Heart left ventricle (tissue), 16 donors: ENCODE data around the gene HBE1. TPM values are rescaled to one million over a fixed set of nuclear protein-coding genes. Genes with fewer than 3 reads are reported as not detected.

Source experiments
- ATAC-seq, 4 donors: fragments of 200-7000 bp; cut with Tn5 transposase; one replicate each; pipeline ENCODE4 v1.9.1; 2020 to 2022; ENCODE audit warnings: moderate library complexity in 4 of 4, mild to moderate bottlenecking in 3 of 4, moderate number of reproducible peaks in 1 of 4
- DNase-seq, 5 donors: peaks; one replicate each; pipeline ENCODE4 v3.0.0-alpha.2; 2020
- H3K27ac ChIP-seq, 12 donors: fragments of 200-600 bp; sonication (generic) in 4 of 12; one replicate each; pipeline versions ENCODE4 v1.5.0 to v1.8.0; 2016 to 2022; ENCODE audit warnings: mild to moderate bottlenecking in 2 of 12
- H3K27me3 ChIP-seq, 9 donors: fragments of 200-600 bp; sonication (generic) in 2 of 9; one replicate each; pipeline versions ENCODE4 v1.5.1 to v1.8.0; 2016 to 2022; ENCODE audit warnings: mild to moderate bottlenecking in 3 of 9
- H3K36me3 ChIP-seq, 9 donors: fragments of 200-600 bp; sonication (generic) in 2 of 9; one replicate each; pipeline versions ENCODE4 v1.5.0 to v1.8.0; 2018 to 2022; ENCODE audit warnings: mild to moderate bottlenecking in 2 of 9
- H3K4me1 ChIP-seq, 12 donors: fragments of 200-600 bp; sonication (generic) in 4 of 12; one replicate each; pipeline versions ENCODE4 v1.5.0 to v1.8.0; 2016 to 2022; ENCODE audit warnings: mild to moderate bottlenecking in 3 of 12
- H3K4me3 ChIP-seq, 12 donors: fragments of 200-600 bp; sonication (generic) in 4 of 12; one replicate each; pipeline versions ENCODE4 v1.5.0 to v1.8.0; 2017 to 2022; ENCODE audit warnings: mild to moderate bottlenecking in 9 of 12, moderate library complexity in 4 of 12
- H3K9me3 ChIP-seq, 12 donors: fragments of 200-600 bp; sonication (generic) in 4 of 12; one replicate each; pipeline versions ENCODE4 v1.5.0 to v1.8.0; 2016 to 2022; ENCODE audit warnings: mild to moderate bottlenecking in 1 of 12
- POLR2A ChIP-seq, 2 donors: fragments of 450-650 bp; IDR thresholded peaks; one replicate each; pipeline ENCODE4 v1.6.1; 2017; ENCODE audit warnings: antibody characterized with exemption in 2 of 2, mild to moderate bottlenecking in 2 of 2, moderate library complexity in 2 of 2
- WGBS, 4 donors: extraction: QIAGEN DNeasy Blood & Tissue Kit in 2 of 4; methylation state at CpG; one replicate each; pipeline versions ENCODE4 v1.1.5 to v1.1.7; 2013 to 2018; 5-methylcytosine and 5-hydroxymethylcytosine counted together
- intact Hi-C, 10 donors: fragments of 100-400 bp; cut with DNase I; formaldehyde crosslinking; loops; one replicate each; pipeline versions ENCODE4 v1.11.1 to v1.14.2; 2022
- polyA plus RNA-seq, 2 donors: library from polyadenylated mRNA; stranded (reverse); fragments of 200-250 nt; gene quantifications; one replicate each; pipeline ENCODE4 v1.2.3, GENCODE V29; 2013
- total RNA-seq, 9 donors: library from RNA; depleted of rRNA in 2 of 9; stranded (reverse); fragments of >200 nt in 2 of 9; fragmentation: NEBNext Ultra II Directional in 3 of 9; extraction: Animal tissue kit (Norgen Biotek cat#: 25700) in 3 of 9; gene quantifications; one replicate each; pipeline versions ENCODE4 v1.1.0 to v1.2.4, GENCODE V29; 2016 to 2023
- TF ChIP-seq, protein P1 (sequence below), 12 donors: fragments of 200-600 bp; sonication (generic) in 4 of 12; IDR thresholded peaks; one replicate each; pipeline versions ENCODE4 v1.5.0 to v1.8.0; 2018 to 2022; ENCODE audit warnings: antibody characterized with exemption in 12 of 12, mild to moderate bottlenecking in 5 of 12
- donor health status: ischemic (EF 13 %, LVEDD 7.1; RV severe dilation, severe dysfunction).
- donor health status: healthy with polysubstance abuse.
- donor health status: DM: no; HTN: yes; CAD: no.
- donor health status: DM: no; HTN: no; CAD: no.
- donor health status: ischemic (EF 25% LVEDD 6.9; RV normal size, moderate dysfunction).
- donor health status: ischemic (EF 25% LVEDD 5.7; RV mildly dilated, moderate dysfunction).
- donor health status: healthy.
- donor health status: DM: yes; HTN: yes; CAD: no.
- donor health status: ischemic (EF 35%, LVEDD 5.7; RV mildly dilated, moderate dysfunction).
- donor health status: nonischemic (EF 11% LVEDD 7.7; RV severe dilation, severe dysfunction).
- donor health status: DM: yes; HTN: yes; CAD: no.
- donor health status: PGD.
- donor health status: ischemic (EF 29% LVEDD 5.4; RV normal size, mild dysfunction).
- donor health status: nonischemic (EF 23%, LVEDD 6.1; RV moderate dilation, normal function).

Gene HBE1
- total and polyA plus RNA-seq, 11 donors: not detected

DNA sequence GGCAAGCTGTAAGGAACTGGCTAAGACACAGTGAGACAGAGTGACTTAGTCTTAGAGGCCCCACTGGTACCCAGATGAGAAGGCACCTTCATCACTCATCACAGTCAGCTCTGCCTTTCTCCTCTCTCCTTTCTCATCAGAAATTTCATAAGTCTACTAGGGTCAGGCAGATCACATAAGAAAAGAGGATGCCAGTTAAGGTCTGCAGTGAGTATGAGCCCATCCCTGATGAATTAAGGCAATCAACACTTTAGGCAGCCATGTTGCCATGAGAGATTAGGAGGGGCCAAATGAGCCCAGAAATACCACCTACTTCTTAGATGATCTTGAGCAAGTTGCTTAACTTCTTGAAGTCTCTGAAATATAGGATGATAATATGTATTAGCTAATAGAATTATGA is 11.9 kb upstream of the HBE1 start:
- DNase-seq (no peak), ATAC-seq (no peak)
- Histone ChIP-seq H3K9me3 (no peaks in the 10 kb centered on the region), H3K27ac (no peak overlapping the region), H3K27me3 (no peaks in the 10 kb centered on the region), H3K36me3 (no peaks in the 10 kb centered on the region), H3K4me3 (no peak overlapping the region), H3K4me1 (peaks cover 0 to 5% (median 0%) of the 10 kb centered on the region in 12 donors)
- intact Hi-C loops: no loop called here
- TF ChIP-seq, protein P1, sequence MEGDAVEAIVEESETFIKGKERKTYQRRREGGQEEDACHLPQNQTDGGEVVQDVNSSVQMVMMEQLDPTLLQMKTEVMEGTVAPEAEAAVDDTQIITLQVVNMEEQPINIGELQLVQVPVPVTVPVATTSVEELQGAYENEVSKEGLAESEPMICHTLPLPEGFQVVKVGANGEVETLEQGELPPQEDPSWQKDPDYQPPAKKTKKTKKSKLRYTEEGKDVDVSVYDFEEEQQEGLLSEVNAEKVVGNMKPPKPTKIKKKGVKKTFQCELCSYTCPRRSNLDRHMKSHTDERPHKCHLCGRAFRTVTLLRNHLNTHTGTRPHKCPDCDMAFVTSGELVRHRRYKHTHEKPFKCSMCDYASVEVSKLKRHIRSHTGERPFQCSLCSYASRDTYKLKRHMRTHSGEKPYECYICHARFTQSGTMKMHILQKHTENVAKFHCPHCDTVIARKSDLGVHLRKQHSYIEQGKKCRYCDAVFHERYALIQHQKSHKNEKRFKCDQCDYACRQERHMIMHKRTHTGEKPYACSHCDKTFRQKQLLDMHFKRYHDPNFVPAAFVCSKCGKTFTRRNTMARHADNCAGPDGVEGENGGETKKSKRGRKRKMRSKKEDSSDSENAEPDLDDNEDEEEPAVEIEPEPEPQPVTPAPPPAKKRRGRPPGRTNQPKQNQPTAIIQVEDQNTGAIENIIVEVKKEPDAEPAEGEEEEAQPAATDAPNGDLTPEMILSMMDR (IDR thresholded peaks at IDR 0.05): no peak
- no peak for TF ChIP-seq POLR2A (IDR thresholded peaks at IDR 0.05)

DNA sequence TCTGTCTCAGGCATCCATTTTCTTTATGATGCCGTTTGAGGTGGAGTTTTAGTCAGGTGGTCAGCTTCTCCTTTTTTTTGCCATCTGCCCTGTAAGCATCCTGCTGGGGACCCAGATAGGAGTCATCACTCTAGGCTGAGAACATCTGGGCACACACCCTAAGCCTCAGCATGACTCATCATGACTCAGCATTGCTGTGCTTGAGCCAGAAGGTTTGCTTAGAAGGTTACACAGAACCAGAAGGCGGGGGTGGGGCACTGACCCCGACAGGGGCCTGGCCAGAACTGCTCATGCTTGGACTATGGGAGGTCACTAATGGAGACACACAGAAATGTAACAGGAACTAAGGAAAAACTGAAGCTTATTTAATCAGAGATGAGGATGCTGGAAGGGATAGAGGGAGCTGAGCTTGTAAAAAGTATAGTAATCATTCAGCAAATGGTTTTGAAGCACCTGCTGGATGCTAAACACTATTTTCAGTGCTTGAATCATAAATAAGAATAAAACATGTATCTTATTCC is 10.9 kb upstream of the HBE1 start:
- DNase-seq: peak in 3 of 5 donors; percentile 16 to 63 (median 38)
- no peaks in the 10 kb centered on the region for H3K36me3 ChIP-seq
- ATAC-seq: peak in 3 of 4 donors; percentile 56 to 90 (median 80)
- intact Hi-C loops: no loop called here
- H3K27me3 ChIP-seq: no peaks in the 10 kb centered on the region
- no peak overlapping the region for H3K4me3 ChIP-seq
- H3K27ac ChIP-seq: no peak overlapping the region
- 48 to 58% (median 53%) methylated on average over 3 of the region's 3 CpGs for WGBS, 4 donors
- H3K9me3 ChIP-seq: no peaks in the 10 kb centered on the region
- no peak for TF ChIP-seq POLR2A (IDR thresholded peaks at IDR 0.05)
- TF ChIP-seq, protein P1 (IDR thresholded peaks at IDR 0.05): no peak
- H3K4me1 ChIP-seq: peaks cover 0 to 5% (median 0%) of the 10 kb centered on the region in 12 donors

DNA sequence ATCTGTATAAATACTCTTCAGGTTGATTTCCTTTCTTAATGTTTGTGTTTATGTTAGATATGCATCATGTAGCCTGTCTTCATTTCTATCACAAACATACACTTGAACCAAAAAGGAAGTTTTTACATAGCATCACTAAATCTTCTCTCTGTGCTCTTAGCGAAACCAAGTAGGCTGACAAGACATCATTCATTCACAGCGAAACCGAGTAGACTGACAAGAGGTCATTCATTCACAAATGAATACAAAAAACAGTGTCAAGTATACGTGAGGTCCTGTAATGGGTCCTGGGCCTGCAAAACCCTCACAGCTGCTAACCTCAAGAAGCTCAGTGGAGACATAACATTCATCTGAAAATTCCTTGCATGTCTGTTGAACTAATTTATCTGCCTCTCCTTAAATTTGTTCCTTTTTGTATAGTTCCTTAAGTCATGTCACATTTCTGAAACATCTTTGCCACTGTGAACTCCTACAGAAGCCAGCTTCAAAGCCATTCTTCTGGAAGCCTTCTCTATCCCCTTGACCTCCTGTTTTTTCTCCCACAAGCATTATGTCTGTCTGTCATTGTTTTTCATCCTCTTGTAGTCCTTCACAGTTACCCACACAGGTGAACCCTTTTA is 9.8 kb upstream of the HBE1 start:
- no peak for TF ChIP-seq POLR2A (IDR thresholded peaks at IDR 0.05)
- H3K4me3 ChIP-seq: no peak overlapping the region
- no peak for ATAC-seq
- no peaks in the 10 kb centered on the region for H3K36me3 ChIP-seq
- intact Hi-C loops: no loop called here
- H3K27me3 ChIP-seq: no peaks in the 10 kb centered on the region
- no peaks in the 10 kb centered on the region for H3K9me3 ChIP-seq
- 78 to 84% (median 81%) methylated on average over 4 of the region's 4 CpGs for WGBS, 4 donors
- H3K4me1 ChIP-seq: peaks cover 0 to 5% (median 0%) of the 10 kb centered on the region in 12 donors
- H3K27ac ChIP-seq: no peak overlapping the region
- no peak for DNase-seq

DNA sequence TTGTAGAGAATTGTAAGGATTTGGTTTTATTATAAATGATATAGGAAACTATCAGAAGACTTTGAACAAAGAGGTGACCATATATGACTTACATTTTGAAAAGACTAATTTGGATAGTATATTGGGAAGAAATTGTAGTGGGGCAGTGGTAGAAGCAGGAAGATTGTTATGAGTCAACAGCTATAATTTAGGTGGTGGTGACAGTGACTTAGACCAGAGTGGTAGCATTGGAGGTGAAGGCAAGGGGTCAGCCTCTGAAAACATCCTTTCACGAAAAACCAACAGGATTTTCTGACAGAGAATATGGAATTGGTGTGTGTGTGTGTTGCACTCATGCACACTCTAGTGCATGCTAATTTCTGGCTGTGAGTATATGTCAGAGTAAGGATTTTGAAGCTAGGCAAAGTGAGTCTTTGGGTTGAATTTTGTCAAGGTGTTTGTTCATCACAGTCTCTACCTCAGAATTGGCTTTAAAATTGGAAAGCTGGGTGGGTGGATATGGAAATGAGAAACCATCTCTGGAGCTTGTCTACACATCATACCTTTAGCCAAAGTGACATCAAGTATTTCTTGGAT is 8.2 kb upstream of the HBE1 start:
- TF ChIP-seq POLR2A (IDR thresholded peaks at IDR 0.05): no peak
- TF ChIP-seq, protein P1 (IDR thresholded peaks at IDR 0.05): no peak
- 28 to 72% (median 67%) methylated on average over 1 of the region's 1 CpG for WGBS, 4 donors
- DNase-seq (no peak), ATAC-seq (no peak)
- intact Hi-C loops: no loop called here
- Histone ChIP-seq H3K4me1 (peaks cover 0 to 5% (median 0%) of the 10 kb centered on the region in 12 donors), H3K27ac (no peak overlapping the region), H3K4me3 (no peak overlapping the region), H3K9me3 (no peaks in the 10 kb centered on the region), H3K36me3 (no peaks in the 10 kb centered on the region), H3K27me3 (no peaks in the 10 kb centered on the region)
